Duodenal mucosa (tissue), 2 donors: ENCODE data around the gene CAMK2N1.
"Not testable (repeated sequence)": the region's sequence is repeated elsewhere in the genome, so short reads cannot be mapped to it uniquely, and the experiment has no call there.

Experiments
- H3K27ac ChIP-seq: one replicate; pipeline ENCODE4 v1.7.0; 2013; ENCODE audit warnings: low read depth, low read length
- H3K27me3 ChIP-seq, 2 donors: one replicate each; pipeline ENCODE4 v1.7.0; 2013; ENCODE audit warnings: low read length in 2 of 2, control low read depth in 1 of 2; ENCODE audit not compliant: insufficient read depth in 2 of 2, control insufficient read depth in 1 of 2
- H3K36me3 ChIP-seq, 2 donors: one replicate each; pipeline ENCODE4 v1.7.0; 2013; ENCODE audit warnings: low read length in 2 of 2, control low read depth in 1 of 2; ENCODE audit not compliant: insufficient read depth in 2 of 2, control insufficient read depth in 1 of 2
- H3K4me1 ChIP-seq, 2 donors: one replicate each; pipeline ENCODE4 v1.7.0; 2013; ENCODE audit warnings: low read length in 2 of 2, control low read depth in 1 of 2; ENCODE audit not compliant: insufficient read depth in 2 of 2, control insufficient read depth in 1 of 2
- H3K4me3 ChIP-seq, 2 donors: one replicate each; pipeline ENCODE4 v1.7.0; 2013; ENCODE audit warnings: low read length in 2 of 2, low read depth in 1 of 2
- H3K9ac ChIP-seq, 2 donors: one replicate each; pipeline ENCODE4 v1.7.0; 2013; ENCODE audit warnings: low read length in 2 of 2, low read depth in 1 of 2
- H3K9me3 ChIP-seq, 2 donors: one replicate each; pipeline ENCODE4 v1.7.0; 2013; ENCODE audit warnings: low read length in 2 of 2, control low read depth in 1 of 2; ENCODE audit not compliant: control insufficient read depth in 1 of 2

Gene CAMK2N1

DNA sequence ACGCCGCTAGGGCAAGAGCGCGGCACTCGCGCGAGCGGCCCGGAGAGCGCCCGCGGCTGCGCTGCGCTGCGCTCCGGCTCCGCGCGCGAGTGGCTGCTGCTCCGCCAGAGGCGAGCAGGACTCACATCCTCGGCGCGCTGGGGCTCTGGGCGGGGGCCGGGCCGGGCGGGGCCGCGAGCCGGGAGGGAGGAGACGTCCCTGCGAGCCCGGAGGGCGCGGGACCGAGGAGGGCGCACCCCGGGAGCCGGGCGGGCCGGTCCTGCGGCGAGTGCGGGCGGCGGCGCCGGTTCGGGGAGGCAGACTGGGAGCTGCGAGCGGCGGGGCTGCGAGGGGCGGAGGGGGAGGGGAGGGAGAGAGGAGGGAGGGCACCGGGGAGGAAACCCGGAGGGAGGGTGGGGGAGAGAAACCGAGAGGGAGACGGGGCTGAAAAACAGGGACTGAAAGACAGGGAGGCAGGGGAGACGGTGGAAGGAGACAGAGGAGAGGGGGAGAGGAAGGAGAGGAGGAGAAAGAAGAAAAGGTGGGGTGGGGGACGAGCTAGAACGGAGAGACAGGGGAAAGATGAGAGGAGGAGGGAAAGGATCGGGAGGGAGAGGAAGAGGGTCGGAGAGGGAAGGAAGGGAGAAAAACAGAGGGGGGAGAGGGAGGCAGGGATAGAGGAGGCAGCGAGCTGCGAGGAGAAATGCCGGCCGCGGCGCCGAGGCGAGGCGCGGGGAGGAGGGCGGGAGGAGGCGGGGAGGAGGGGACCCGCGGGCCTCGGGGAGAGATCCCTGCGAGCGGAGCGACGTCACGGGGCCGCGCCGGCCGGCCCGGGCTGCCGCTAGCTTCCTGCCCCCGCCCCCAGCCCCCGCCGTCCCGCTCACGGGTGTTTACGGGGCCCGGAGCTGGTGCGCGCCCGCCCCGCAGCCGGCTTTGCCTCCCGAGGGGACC, at the start of gene CAMK2N1:
Gene CAMK2N1 (minus strand): TSS at position 684 of the 930 bp plus-strand sequence. CDS start 831 bp downstream, outside the sequence.
- H3K4me1 ChIP-seq, result peaks cover 25 to 32% of the 10 kb centered on the region in 2 donors
- peak within 1 kb of the TSS; percentile 83 to 86 for H3K9ac ChIP-seq
- no peaks in the 10 kb centered on the region for H3K9me3 ChIP-seq
- H3K27me3 ChIP-seq, result peaks cover 0 to 4% of the 10 kb centered on the region in 2 donors
- H3K27ac ChIP-seq, result peak within 1 kb of the TSS; percentile 89
- no peaks in the 10 kb centered on the region for H3K36me3 ChIP-seq
- H3K4me3 ChIP-seq, result peak within 1 kb of the TSS; percentile 84 to 85

DNA sequence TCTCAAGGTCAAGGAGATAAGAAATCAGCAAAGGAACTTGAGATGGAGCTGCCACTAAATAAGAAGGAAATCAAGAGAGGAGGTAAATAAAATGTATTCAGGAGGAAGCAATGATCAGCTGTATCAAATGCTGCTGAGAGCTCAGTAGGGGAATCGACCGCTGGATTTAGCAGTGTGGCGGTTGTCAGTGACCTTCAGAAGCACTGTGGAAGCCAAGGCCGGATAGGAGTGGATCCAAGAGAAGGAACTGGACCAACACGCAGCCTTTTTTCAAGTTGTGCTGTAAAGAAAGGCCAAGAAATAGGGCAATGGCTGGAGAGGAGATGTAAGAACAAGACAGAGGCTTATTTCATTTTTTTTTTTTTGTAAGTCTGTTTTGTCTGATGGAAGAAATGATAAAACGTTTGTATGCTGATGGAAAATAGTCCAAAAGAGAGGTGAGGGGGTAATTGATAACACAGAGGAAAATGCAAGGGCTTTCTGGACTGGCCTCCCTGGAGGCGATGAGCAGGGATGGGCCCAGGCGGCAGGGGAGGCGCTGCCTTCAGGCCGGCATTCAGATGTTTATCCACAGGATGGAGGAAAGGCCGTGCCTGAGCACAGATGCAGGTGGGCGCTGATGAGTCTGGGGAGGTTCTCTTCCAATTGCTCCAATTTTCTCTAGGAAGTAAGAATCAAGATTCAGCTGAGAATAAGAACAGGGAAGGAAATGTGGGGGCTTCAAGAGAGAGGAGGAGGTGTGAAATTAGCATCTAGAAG, 48.8 kb upstream of the CAMK2N1 start:
- H3K27ac ChIP-seq, result no peak overlapping the region
- H3K9ac ChIP-seq, result no peak overlapping the region
- no peaks in the 10 kb centered on the region for H3K36me3 ChIP-seq
- H3K9me3 ChIP-seq, result no peaks in the 10 kb centered on the region
- H3K4me3 ChIP-seq, result no peak overlapping the region
- no peaks in the 10 kb centered on the region for H3K4me1 ChIP-seq
- H3K27me3 ChIP-seq, result peaks cover 15 to 26% of the 10 kb centered on the region in 2 donors

DNA sequence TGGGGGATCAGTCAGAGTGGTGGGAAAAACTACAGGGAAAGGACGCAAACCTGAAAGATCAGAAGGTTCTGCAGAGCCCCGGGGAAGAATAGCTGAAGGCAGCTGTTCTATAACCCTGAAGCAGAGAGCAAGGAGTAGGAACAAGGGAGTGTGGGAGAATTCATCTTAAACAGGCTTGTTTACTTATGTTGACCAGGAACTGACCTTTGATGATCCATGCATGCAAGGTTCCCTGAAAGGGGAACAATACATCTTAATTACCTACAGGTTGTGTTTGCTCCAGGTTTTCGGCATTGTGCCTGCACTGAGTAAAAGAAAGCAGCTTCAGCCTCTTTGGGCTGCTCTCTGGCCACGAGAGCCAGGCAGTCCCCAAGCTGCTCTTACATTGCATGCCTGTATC, 47.6 kb upstream of the CAMK2N1 start:
- Histone ChIP-seq H3K4me1 (no peaks in the 10 kb centered on the region), H3K27ac (no peak overlapping the region), H3K4me3 (no peak overlapping the region), H3K9ac (no peak overlapping the region), H3K27me3 (peaks cover 22 to 26% of the 10 kb centered on the region in 2 donors), H3K9me3 (no peaks in the 10 kb centered on the region), H3K36me3 (no peaks in the 10 kb centered on the region)

DNA sequence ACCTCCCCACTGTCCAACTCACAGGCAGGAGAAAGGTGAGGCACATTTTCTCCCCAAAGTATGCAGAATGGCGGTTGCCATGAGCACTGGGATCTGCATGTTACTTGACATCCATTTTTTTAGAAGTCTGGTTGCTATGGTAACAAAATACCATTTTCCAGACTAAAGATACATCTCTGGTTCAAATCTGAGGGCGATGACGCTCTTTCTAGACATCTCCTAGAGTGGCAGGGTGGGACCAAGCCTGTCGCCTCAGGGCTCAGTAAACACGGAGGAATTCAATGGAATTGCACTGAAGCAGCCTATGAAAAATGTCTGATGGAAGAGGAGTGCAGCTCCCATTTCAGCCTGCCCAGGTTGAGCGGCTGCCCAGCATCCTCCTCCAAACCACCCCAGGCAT, 44.9 kb upstream of the CAMK2N1 start:
- H3K9me3 ChIP-seq, result no peaks in the 10 kb centered on the region
- no peak overlapping the region for H3K9ac ChIP-seq
- H3K36me3 ChIP-seq, result no peaks in the 10 kb centered on the region
- H3K27me3 ChIP-seq, result peaks cover 22 to 25% of the 10 kb centered on the region in 2 donors
- H3K4me3 ChIP-seq, result no peak overlapping the region
- no peak overlapping the region for H3K27ac ChIP-seq
- H3K4me1 ChIP-seq, result no peaks in the 10 kb centered on the region

DNA sequence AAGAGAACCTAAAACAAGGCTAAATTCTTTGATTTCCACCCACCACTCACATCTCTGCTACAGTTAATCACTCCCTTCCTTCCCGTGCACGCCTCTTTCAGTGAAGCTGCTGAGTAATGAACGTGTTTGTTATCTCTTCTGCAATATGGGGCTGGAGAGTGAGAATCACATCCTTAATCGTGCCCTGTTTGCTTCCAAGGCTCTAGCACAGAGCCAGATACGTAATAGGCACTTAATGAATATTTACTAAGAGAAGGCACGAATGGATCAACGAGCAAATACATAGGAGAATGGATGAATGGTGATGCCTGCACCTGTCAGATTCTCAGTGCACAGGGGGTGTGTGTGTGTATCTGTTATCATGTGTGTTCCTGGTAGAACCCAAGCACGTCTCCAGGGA, 44.3 kb upstream of the CAMK2N1 start:
- H3K9ac ChIP-seq, result no peak overlapping the region
- peaks cover 21 to 24% of the 10 kb centered on the region in 2 donors for H3K27me3 ChIP-seq
- no peaks in the 10 kb centered on the region for H3K36me3 ChIP-seq
- H3K9me3 ChIP-seq, result no peaks in the 10 kb centered on the region
- no peak overlapping the region for H3K27ac ChIP-seq
- H3K4me3 ChIP-seq, result no peak overlapping the region
- no peaks in the 10 kb centered on the region for H3K4me1 ChIP-seq

DNA sequence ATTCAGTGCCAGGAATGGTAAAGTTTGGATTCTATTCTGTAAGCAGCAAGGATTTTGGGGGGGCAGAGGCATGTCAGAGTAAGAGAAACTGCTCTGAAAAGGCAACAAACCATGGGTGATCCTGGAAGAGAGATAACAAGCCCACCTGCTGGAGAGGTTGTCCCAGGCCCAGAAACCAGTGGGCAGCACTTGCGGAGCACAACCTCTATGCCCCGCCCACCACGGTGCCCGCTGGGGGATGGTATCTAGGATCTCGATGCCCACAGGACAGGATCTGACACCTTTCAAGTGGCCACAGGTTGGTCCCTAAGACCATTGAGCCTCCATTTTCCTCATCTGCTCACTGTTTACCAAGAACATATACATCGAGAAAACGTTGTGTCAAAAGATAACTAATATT, 42.2 kb upstream of the CAMK2N1 start:
- Histone ChIP-seq H3K4me3 (no peak overlapping the region), H3K9me3 (no peaks in the 10 kb centered on the region), H3K9ac (no peak overlapping the region), H3K27ac (no peak overlapping the region), H3K36me3 (no peaks in the 10 kb centered on the region), H3K27me3 (peaks cover 13 to 16% of the 10 kb centered on the region in 2 donors), H3K4me1 (no peaks in the 10 kb centered on the region)

DNA sequence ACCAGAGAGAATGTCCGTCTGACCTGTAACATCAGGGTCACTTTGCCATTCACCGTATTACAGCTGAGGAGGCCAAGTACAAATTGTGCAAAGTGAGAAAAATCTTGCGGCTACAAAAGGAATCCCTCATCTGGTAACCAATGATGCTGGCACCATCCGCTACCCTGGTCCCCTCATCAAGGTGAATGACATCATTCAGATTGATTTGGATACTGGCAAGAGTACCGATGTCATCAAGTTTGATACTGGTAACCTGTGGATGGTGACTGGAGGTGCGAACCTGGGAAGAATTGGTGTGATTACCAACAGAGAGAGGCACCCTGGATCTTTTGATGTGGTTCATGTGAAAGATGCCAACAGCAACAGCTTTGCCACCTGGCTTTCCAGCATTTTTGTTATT, 40.3 kb upstream of the CAMK2N1 start:
- Histone ChIP-seq H3K4me3 (no peak overlapping the region), H3K36me3 (no peaks in the 10 kb centered on the region), H3K27ac (no peak overlapping the region), H3K4me1 (peaks cover 0 to 3% of the 10 kb centered on the region in 2 donors), H3K9me3 (no peaks in the 10 kb centered on the region), H3K9ac (no peak overlapping the region), H3K27me3 (peaks cover 9 to 15% of the 10 kb centered on the region in 2 donors)

DNA sequence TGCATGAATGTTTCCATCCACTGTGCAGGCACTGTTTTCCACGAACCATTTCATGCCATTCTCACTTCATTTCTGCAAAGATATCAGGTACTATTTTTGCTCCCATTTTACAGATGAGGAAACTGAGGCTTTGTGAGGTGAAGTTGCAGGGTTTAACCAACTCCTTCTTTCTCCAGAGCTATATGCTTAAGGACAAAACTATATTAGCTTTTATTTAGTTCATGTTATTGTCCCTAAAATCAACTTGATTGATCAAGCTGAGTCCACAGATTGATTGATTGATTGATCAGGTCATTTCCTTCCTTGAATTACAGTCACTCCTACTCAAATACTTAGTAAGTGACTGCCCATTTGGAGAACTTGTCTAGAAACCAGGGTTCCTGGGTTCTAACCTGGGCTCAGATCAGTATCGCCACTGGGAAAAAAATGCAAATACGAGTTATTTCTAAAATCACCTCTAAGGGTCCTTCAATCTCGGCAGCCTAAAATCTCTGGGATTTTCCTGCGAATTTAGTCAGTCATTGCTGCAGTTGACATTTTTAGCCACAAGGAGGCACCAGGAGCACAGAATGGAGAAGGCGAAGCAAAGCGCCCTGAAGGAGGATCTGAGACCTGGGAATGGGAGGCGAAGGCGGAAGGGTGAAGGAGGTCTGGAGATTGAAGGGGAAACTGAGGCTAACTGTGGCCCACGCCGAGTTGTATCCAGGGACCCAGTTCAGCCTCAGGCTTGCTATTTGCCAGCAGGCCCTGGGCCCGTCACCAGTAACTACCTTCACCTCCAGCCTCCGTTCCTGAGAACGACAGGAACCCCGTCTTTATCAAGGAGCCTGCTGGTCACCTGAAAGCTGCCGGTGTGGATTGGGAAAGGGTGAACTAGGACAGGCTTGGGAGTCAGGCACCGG, 36.2 kb upstream of the CAMK2N1 start:
- peak overlapping the region in 1 of 2 donors; percentile 24 for H3K4me3 ChIP-seq
- no peak overlapping the region for H3K27ac ChIP-seq
- no peaks in the 10 kb centered on the region for H3K9me3 ChIP-seq
- peak overlapping the region in 1 of 2 donors; percentile 9 for H3K9ac ChIP-seq
- H3K27me3 ChIP-seq, result peaks cover 0 to under 1% of the 10 kb centered on the region in 2 donors
- no peaks in the 10 kb centered on the region for H3K36me3 ChIP-seq
- H3K4me1 ChIP-seq, result peaks cover 0 to 3% of the 10 kb centered on the region in 2 donors

DNA sequence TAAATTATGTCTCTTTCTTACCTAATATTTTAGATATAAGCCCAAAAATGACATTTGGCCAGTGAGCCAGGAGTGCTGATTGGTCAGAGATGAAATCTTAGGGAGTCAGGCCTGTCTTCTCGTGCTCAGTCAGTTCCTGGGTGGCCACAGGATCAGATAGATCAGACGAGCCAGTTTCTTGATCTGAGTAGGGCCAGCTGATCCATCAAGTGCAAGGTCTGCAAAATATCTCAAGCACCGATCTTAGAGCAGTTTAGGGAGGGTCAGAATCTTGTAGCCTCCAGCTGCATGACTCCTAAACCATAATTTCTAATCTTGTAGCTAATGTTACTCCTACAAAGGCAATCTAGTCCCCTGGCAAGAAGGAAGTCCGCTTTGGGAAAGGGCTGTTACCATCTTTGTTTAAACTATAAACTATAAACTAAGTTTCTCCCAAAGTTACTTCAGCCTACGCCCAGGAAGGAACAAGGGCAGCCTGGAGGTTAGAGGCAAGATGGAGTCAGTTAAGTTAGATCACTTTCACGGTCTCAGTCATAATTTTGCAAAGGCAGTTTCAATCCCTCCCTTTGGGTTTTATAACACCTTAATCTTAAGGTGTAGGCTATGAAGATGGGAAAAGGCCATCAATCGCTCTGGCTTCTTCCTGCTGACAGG, 33.7 kb upstream of the CAMK2N1 start:
- not testable (repeated sequence) for H3K4me3 ChIP-seq, H3K36me3 ChIP-seq, H3K9me3 ChIP-seq, H3K27me3 ChIP-seq, H3K27ac ChIP-seq, H3K9ac ChIP-seq, H3K4me1 ChIP-seq
